H1 (cell line): Measurements from ENCODE around the gene C5orf46.
A peak's percentile ranks its signal among the peaks of the same experiment; 100 is the strongest.
"Not testable (repeated sequence)": the region's sequence is repeated elsewhere in the genome, so short reads cannot be mapped to it uniquely, and the experiment has no call there.

Experiments
- CHD2 ChIP-seq: IDR thresholded peaks from 2 replicates; pipeline ENCODE4 v1.6.1; 2012; ENCODE audit warnings: low read length, improper control_type of control experiment
- NRF1 ChIP-seq: IDR thresholded peaks from 2 replicates; pipeline ENCODE4 v1.6.1; 2011; ENCODE audit warnings: mild to moderate bottlenecking, low read depth, low read length, improper control_type of control experiment
- SIN3A ChIP-seq, 2 experiments: IDR thresholded peaks in 1 of 2; conservative IDR thresholded peaks in 1 of 2; 2 replicates each; pipeline ENCODE4 v1.6.1; 2011 to 2012; ENCODE audit warnings: low read length in 2 of 2, improper control_type of control experiment in 1 of 2, low read depth in 1 of 2, mild to moderate bottlenecking in 1 of 2

DNA sequence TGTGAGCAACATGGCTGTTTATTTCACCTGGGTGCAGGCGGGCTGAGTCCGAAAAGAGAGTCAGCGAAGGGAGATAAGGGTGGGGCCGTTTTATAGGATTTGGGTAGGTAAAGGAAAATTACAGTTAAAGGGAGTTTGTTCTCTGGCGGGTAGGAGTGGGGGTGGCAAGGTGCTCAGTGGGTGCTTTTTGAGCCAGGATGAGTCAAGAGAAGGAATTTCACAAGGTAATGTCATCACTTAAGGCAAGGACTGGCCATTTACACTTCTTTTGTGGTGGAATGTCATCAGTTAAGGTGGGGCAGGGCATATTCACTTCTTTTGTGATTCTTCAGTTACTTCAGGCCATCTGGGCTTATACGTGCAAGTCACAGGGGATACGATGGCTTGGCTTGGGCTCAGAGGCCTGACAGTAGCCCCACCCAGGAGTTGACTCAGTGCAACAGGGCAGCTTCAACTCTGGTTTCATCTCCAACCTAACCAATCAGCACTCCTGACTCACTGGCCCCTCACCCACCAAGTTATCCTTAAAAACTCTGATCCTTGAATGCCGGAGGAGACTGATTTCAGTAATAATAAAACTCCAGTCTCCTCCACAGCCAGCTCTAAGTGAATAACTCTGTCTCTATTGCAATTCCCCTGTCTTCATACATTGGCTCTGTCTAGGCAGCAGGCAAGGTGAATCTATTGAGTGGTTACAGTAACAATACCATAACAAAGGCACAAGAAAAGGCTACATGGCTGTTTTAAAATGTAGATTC is 32.0 kb downstream of the C5orf46 start:
- not testable (repeated sequence) for TF ChIP-seq NRF1
- peak; percentile 79 to 80; a peak in 2 of 4 replicates for TF ChIP-seq SIN3A (conservative IDR thresholded peaks at IDR 0.05 in 1 of 2, IDR thresholded peaks at IDR 0.05 in 1 of 2; ENCODE audit: low read depth in 1 of 2, low read length in 2 of 2)
- TF ChIP-seq CHD2: 0 out of 2 replicates have a peak, but pooled peaks have one; percentile 27
